Epidermal melanocyte (primary cell): Measurements from ENCODE around the gene GCSH.

Experiments used
- DNase-seq: peaks from one replicate; pipeline ENCODE4 v3.0.0; 2011; ENCODE audit warnings: low spot score; ENCODE audit not compliant: insufficient read length

The GCSH gene

DNA sequence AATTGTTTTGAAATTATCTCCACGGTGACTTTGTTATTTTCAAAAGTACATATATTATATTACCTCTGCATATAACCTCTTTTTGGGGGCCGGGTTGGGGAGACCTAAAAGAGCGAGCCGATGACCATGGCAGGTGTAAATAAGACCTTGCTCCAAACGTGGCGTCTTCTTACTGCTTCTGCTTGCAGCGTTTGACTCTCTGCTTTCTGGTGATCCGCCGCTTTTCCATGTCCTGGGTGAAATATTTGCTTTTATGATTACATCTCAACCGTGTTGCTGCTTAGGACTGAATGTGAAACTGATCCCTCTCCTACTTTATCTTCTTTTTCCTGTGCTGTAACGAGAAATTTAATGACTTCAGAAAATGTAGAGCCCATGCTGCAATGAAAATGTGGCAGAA is 42.4 kb downstream of the GCSH start:
- DNase-seq = no peak

DNA sequence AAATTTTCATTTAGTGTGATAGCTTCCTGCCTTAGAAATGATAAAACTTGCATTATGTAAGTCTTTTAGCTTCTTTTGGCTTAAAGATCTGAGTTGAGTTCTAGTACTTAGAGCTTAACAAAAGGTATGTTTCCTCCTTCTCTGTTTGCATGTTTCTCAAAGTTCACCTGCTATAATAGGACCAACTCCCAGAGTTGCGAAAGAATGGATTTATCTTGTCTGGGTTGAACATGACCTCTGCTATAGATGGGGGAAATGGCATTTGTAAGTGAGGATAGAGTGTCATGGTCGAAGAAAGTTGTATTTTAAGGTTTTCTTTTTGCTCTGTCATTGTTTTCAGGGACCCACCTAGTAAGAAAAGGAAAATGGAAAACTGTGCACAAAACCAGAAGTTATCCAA is 53.4 kb downstream of the GCSH start:
- DNase-seq = no peak

DNA sequence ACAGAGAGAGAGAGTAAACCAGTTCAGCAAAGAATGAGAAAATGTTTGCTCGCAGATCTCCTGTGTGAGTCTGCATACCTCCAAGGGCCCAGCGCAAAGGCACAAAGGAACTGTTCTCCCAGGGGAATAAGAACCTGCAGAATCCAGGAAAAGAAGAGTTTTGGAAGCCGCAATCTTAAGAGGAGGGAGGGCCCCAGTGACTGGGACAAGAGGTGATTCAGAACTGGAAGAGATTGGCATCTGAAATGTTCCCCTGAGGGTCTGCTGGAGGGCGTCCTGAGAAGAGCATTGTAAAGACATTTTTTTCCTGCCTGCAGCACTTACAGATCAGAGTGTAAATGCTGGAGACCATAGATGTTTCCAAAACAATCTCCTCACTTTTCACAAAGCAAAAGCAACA is 54.5 kb downstream of the GCSH start:
- DNase-seq = no peak

DNA sequence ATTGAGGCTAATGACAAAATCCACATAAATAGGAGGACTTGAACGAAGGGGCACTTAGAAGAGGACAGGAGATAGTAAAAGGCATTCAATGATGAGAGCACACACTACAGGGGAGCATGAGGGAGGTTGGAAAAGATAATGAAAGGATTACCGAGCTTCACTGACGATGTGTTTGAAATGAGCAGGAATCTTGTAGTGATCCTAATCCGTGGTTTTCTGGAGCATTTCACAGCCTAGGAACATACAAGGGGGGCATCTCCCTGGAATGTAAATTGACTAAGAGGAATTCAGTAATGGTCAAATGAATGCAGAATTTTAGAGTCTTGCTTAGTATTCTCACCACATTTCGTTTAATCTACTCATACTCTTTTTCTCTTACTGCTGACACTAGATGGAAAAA is 55.4 kb downstream of the GCSH start:
- DNase-seq = no peak

DNA sequence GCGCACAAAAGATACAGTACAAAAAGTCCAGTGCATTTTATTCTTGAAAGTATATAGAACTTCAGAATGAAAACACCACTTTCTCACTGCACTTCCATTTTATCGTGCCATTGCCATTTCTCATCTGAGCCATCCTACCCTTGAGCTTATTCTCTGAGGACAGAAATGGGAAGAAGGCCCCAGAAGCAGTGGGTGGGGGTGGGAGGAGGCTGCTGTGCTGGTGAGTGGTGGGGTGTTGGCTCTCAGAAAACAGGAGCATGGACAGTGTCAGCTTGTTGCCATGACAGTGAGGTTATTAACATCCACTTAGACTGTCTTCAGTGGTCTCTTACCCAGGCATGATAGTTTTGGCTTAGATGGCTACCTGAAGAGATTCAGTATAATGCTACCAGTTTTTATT is 56.1 kb downstream of the GCSH start:
- DNase-seq = no peak

DNA sequence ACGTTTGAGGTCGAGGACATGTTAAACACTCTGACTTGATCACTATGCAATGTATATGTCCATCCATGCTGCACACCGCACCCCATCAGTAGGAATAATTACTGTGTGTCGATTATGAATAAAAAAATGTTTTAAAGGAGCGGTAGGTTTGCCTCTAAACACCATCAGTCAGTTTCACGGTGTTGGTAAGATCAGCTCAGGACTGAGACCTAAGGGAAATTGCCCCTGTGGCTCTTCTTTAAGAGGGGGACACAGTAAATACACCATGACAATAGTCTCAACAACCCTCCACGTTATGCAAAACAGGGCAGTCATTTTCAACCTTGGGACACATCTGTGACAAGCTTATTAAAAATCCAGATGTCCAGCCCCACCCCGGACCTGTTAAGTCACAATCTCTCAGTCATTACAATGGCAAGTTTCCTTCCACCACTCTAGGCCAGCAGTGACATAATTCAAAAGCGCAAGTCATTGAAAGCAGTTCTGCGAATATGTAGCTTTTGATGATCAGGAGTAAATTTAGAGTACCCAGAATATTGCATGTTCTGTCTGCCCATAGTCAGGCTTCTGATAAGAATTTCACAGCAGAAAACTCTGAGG is 59.3 kb downstream of the GCSH start:
- DNase-seq = no peak

DNA sequence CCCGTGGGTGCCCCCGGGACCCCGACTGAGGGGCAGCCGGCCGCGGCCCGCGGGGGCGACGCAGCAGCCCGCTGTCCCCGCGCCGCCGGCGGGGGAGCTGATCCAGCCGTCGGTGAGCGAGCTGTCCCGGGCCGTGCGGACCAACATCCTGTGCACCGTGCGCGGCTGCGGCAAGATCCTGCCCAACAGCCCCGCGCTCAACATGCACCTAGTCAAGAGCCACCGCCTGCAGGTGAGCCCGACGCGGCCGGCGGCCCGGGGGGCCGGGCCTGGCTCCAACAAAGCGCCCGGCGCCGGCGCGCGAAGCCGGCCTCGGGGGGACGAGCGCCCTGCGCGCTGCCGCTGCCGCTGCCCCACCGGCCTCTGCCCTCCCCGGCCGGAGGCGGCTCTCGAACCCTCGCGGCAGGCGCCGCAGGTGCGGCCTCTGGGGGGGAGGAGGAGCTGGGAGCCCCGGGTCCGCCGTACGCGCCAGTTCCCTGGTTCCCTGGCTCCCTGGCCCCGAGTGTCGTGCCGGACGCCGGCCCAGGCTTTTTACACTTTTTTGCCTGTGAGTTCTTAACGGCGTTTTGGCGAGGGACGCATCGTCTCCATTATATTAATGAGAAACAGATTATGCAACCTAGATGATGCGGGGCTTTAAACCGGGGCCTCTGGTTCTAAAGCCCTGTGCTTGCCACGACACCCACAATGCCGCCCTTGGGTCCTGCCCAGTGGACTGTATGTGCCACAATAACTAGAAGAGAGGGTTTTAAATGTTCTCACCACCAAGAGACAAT is 60.0 kb downstream of the GCSH start:
- no peak for DNase-seq

DNA sequence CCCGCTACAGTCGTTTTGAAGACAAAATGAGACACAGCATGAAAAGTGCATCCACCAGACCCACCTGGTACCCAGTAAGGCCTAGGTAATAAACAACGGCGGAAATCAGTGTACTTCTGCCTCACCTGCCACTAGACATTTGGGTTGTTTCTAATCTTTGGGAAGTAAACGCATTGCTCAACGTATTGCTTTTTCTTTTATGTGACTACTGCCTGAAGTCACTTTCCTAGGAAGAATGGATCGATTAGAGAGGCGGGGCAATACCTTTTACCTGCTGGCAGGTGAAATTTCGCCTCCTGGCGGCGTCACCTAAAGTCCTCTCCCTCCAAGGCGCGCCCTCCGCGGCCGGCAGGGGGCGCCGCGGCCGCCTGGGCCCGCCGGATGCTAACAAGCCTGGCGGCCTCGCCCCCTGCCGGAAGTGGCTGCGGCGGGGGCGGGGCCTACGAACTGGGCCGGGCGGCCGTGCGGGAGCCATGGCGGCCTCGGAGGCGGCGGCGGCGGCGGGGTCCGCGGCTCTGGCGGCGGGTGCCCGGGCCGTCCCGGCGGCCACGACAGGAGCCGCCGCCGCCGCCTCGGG is 60.7 kb downstream of the GCSH start, which contains the start of gene ATMIN:
Gene ATMIN (plus strand): TSS at position 445 of the 577 bp plus-strand sequence. CDS start 29 bp downstream, at position 474.
- peak; percentile 73 for DNase-seq
